K562 (cell line): Measurements from ENCODE around the gene F2RL1. TPM values are rescaled to one million over a fixed set of nuclear protein-coding genes. Genes with fewer than 3 reads are reported as not detected.

ENCODE experiments used
- ATAC-seq: fragments of 200-7000 bp; cut with Tn5 transposase; 3 replicates; pipeline ENCODE4 v1.9.1; 2020; ENCODE audit warnings: moderate library complexity
- BruUV-seq: library from RNA; stranded (reverse); fragments of 400-500 nt; replicated peaks from 2 replicates; lab custom pipeline; 2021; lab: Mats Ljungman, UMichigan
- CTCF ChIA-PET: fragments of 300-600 bp; formaldehyde crosslinking; extraction: SDS; loops from one replicate; lab custom pipeline; 2021; ENCODE audit warnings: low intra/inter-chr PET ratio; lab: Yijun Ruan, JAX
- POLR2A ChIA-PET: fragments of 300-600, 350-650 bp; sonication (Branson Sonifier 250); formaldehyde crosslinking; extraction: SDS; loops from one replicate; lab custom pipeline; 2021; ENCODE audit warnings: antibody characterized with exemption, inconsistent platforms; lab: Yijun Ruan, JAX
- DNase-seq, 4 experiments: peaks; one replicate each; pipeline versions ENCODE4 v3.0.0 to v3.0.0-alpha.2; 2011 to 2018; ENCODE audit warnings: low spot score in 3 of 4, mixed read lengths in 3 of 4; ENCODE audit errors: extremely low read depth in 1 of 4
- FAIRE-seq: peaks from 2 replicates; lab custom pipeline; 2011; peaks lifted over from hg19 to GRCh38; lab: Jason Lieb, UNC
- H2AFZ ChIP-seq: 2 replicates; pipeline ENCODE4 v1.6.0; 2011; ENCODE audit warnings: low read depth, low read length, control low read depth, inconsistent platforms
- H3K27ac ChIP-seq: fragments of 200-600 bp; 3 replicates; pipeline ENCODE4 v1.8.0; 2011; ENCODE audit warnings: low read depth, mild to moderate bottlenecking, control low read depth, inconsistent platforms, low read length, moderate library complexity, mixed read lengths; ENCODE audit errors: extremely low read depth
- H3K27me3 ChIP-seq, 2 experiments: fragments of 300-600 bp in 1 of 2; 2 replicates in 1 of 2; 3 replicates in 1 of 2; pipeline versions ENCODE4 v1.6.0 to v1.8.0; 2011; ENCODE audit warnings: inconsistent platforms in 2 of 2, low read length in 2 of 2, mild to moderate bottlenecking in 1 of 2, mixed read lengths in 1 of 2, moderate library complexity in 1 of 2; ENCODE audit not compliant: control insufficient read depth in 2 of 2, insufficient read depth in 2 of 2
- H3K36me3 ChIP-seq: fragments of 300-600 bp; 3 replicates; pipeline ENCODE4 v1.8.0; 2011; ENCODE audit warnings: mild to moderate bottlenecking, low read length, inconsistent platforms; ENCODE audit not compliant: control insufficient read depth, insufficient read depth
- H3K4me1 ChIP-seq, 2 experiments: fragments of 200-600 bp in 1 of 2; replicated peaks in 1 of 2; 2 replicates in 1 of 2; 3 replicates in 1 of 2; pipeline versions ENCODE4 v1.5.1 to v1.8.0; 2011; ENCODE audit warnings: inconsistent platforms in 2 of 2, low read length in 2 of 2, mild to moderate bottlenecking in 1 of 2, mixed read lengths in 1 of 2, moderate library complexity in 1 of 2; ENCODE audit not compliant: control insufficient read depth in 2 of 2, insufficient read depth in 2 of 2
- H3K4me2 ChIP-seq: 2 replicates; pipeline ENCODE4 v1.6.1; 2011; ENCODE audit warnings: low read length, control low read depth, inconsistent platforms, mixed read lengths; ENCODE audit not compliant: insufficient read depth
- H3K4me3 ChIP-seq: fragments of 200-600 bp; sonication (generic), shearing (Covaris generic); 2 replicates; pipeline ENCODE4 v1.5.1; 2016; ENCODE audit warnings: control low read depth, inconsistent platforms
- H3K79me2 ChIP-seq: fragments of 200-600 bp; 3 replicates; pipeline ENCODE4 v1.8.0; 2011; ENCODE audit warnings: low read length, inconsistent platforms; ENCODE audit not compliant: control insufficient read depth, insufficient read depth
- H3K9ac ChIP-seq, 2 experiments: 2 replicates each; pipeline versions ENCODE4 v1.6.0 to v1.6.1; 2011; ENCODE audit warnings: low read depth in 2 of 2, low read length in 2 of 2, control low read depth in 1 of 2, inconsistent platforms in 1 of 2, mild to moderate bottlenecking in 1 of 2, mixed read lengths in 1 of 2; ENCODE audit not compliant: insufficient read depth in 1 of 2
- H3K9me1 ChIP-seq: one replicate; pipeline ENCODE4 v1.6.0; 2011; ENCODE audit warnings: inconsistent platforms, mild to moderate bottlenecking, low read length, moderate library complexity; ENCODE audit not compliant: control insufficient read depth, insufficient read depth
- H3K9me3 ChIP-seq: replicated peaks from 2 replicates; pipeline ENCODE4 v1.5.1; 2011; ENCODE audit warnings: low read depth, low read length, inconsistent platforms; ENCODE audit not compliant: control insufficient read depth, insufficient read depth
- H4K20me1 ChIP-seq: replicated peaks from 2 replicates; pipeline ENCODE4 v1.6.1; 2011; ENCODE audit warnings: low read length, inconsistent platforms, mixed read lengths; ENCODE audit not compliant: control insufficient read depth, insufficient read depth
- BRD4 ChIP-seq: fragments of 200-600 bp; sonication (generic); IDR thresholded peaks from 2 replicates; pipeline ENCODE4 v1.6.1; 2017; ENCODE audit warnings: inconsistent platforms
- DPF2 ChIP-seq: fragments of 450-650 bp; IDR thresholded peaks from 2 replicates; pipeline ENCODE4 v1.6.1; 2016
- EHMT2 ChIP-seq: fragments of 450-650 bp; IDR thresholded peaks from 2 replicates; pipeline ENCODE4 v1.6.1; 2018; ENCODE audit warnings: antibody characterized with exemption
- HLTF ChIP-seq: fragments of 450-650 bp; IDR thresholded peaks from 2 replicates; pipeline ENCODE4 v1.6.1; 2016
- HMG20B ChIP-seq: fragments of 250-450 bp; sonication (Bioruptor Pico); IDR thresholded peaks from 2 replicates; pipeline ENCODE4 v1.5.0; 2021; ENCODE audit warnings: mild to moderate bottlenecking
- HNRNPUL1 ChIP-seq: fragments of 200-400 bp; formaldehyde crosslinking; IDR thresholded peaks from 2 replicates; pipeline ENCODE4 v1.6.1; 2017; ENCODE audit warnings: low read length
- MAFF ChIP-seq: IDR thresholded peaks from 2 replicates; pipeline ENCODE4 v1.6.1; 2012; ENCODE audit warnings: low read length, improper control_type of control experiment
- MYC ChIP-seq, 2 experiments: fragments of 250-450 bp in 1 of 2; sonication (Bioruptor Pico) in 1 of 2; IDR thresholded peaks; 2 replicates each; pipeline versions ENCODE4 v1.5.1 to v1.6.1; 2012 to 2021; ENCODE audit warnings: low read depth in 2 of 2, borderline replicate concordance in 1 of 2, improper control_type of control experiment in 1 of 2, low read length in 1 of 2, mild to moderate bottlenecking in 1 of 2, moderate library complexity in 1 of 2
- NFXL1 ChIP-seq: fragments of 450-650 bp; formaldehyde crosslinking; IDR thresholded peaks from 2 replicates; pipeline ENCODE4 v1.4.0; 2021; ENCODE audit warnings: mild to moderate bottlenecking
- PHB2 ChIP-seq: fragments of 450-650 bp; IDR thresholded peaks from 2 replicates; pipeline ENCODE4 v1.6.1; 2017; ENCODE audit warnings: low read depth
- SP2 ChIP-seq: IDR thresholded peaks from 2 replicates; pipeline ENCODE4 v1.6.1; 2011; ENCODE audit warnings: mild to moderate bottlenecking, low read depth, low read length, moderate library complexity; ENCODE audit not compliant: poor library complexity, severe bottlenecking; ENCODE audit errors: extremely low read depth
- TSC22D4 ChIP-seq: fragments of 450-650 bp; IDR thresholded peaks from 2 replicates; pipeline ENCODE4 v1.6.1; 2016; ENCODE audit warnings: missing genetic modification characterization, missing biosample characterization, control low read depth
- XRCC3 ChIP-seq: fragments of 450-650 bp; IDR thresholded peaks from 2 replicates; pipeline ENCODE4 v1.6.1; 2017; ENCODE audit warnings: mild to moderate bottlenecking, moderate library complexity
- ZC3H4 ChIP-seq: sonication (generic); formaldehyde crosslinking; IDR thresholded peaks from 2 replicates; pipeline ENCODE4 v1.9.0; 2021; ENCODE audit warnings: missing genetic modification reagents, borderline replicate concordance
- ZNF316 ChIP-seq: fragments of 450-650 bp; IDR thresholded peaks from 2 replicates; pipeline ENCODE4 v1.6.1; 2016
- ZNF384 ChIP-seq: IDR thresholded peaks from 2 replicates; pipeline ENCODE4 v1.6.1; 2012; ENCODE audit warnings: low read depth, low read length, improper control_type of control experiment
- ZNF780A ChIP-seq: fragments of 250-450 bp; sonication (Bioruptor Pico); IDR thresholded peaks from 2 replicates; pipeline ENCODE4 v1.5.0; 2021; ENCODE audit warnings: mild to moderate bottlenecking
- WGBS: fragments of 100-300 bp; shearing (Covaris generic); methylation state at CpG from one replicate; pipeline ENCODE4 v1.1.6; 2016; ENCODE audit warnings: low coverage, mixed read lengths; ENCODE audit not compliant: insufficient coverage; ENCODE audit errors: missing lambda C conversion rate; 5-methylcytosine and 5-hydroxymethylcytosine counted together
- in situ Hi-C: fragments of 300-500 bp; cut with MboI; formaldehyde crosslinking; loops from 4 replicates; pipeline ENCODE4 v1.15.0; 2018; ENCODE audit warnings: inconsistent platforms, mixed read lengths
- intact Hi-C: fragments of 100-400 bp; cut with micrococcal nuclease; formaldehyde crosslinking; loops from 2 replicates; pipeline ENCODE4 v1.14.2; 2022
- polyA plus RNA-seq, 8 experiments: library from polyadenylated mRNA; depleted of rRNA in 4 of 8; stranded (reverse) in 5 of 8; unstranded in 3 of 8; fragments of >200 nt; fragmentation: Nextera tagmentation in 2 of 8; fragmentation: Illumina TruSeq in 1 of 8; extraction: Ambion mirVana in 2 of 8; extraction: Trizol in 1 of 8; gene quantifications; 2 replicates each; pipeline versions ENCODE4 v1.2.1 to v1.2.3, GENCODE V29; 2011 to 2014; ENCODE audit warnings: inconsistent platforms in 1 of 8, missing spikeins in 1 of 8
- total RNA-seq, 7 experiments: library from RNA; depleted of rRNA in 6 of 7; stranded (reverse); fragments of >200 nt in 6 of 7; fragmentation: Illumina TruSeq in 2 of 7; extraction: Trizol in 2 of 7; gene quantifications; 2 replicates each; pipeline versions ENCODE4 v1.2.1 to v1.2.3, GENCODE V29; 2011 to 2021; ENCODE audit warnings: low replicate concordance in 1 of 7
- TF ChIP-seq, protein P1 (sequence below): fragments of 250-450 bp; sonication (Bioruptor Pico); IDR thresholded peaks from 2 replicates; pipeline ENCODE4 v1.9.0; 2021; ENCODE audit warnings: mild to moderate bottlenecking
- TF ChIP-seq, protein P2 (sequence below), 2 experiments: fragments of 450-650 bp in 1 of 2; sonication (generic) in 1 of 2; formaldehyde crosslinking in 1 of 2; IDR thresholded peaks in 1 of 2; conservative IDR thresholded peaks in 1 of 2; 2 replicates each; pipeline versions ENCODE4 v1.6.1 to v1.8.1; 2016 to 2023; ENCODE audit warnings: mild to moderate bottlenecking in 2 of 2, moderate library complexity in 2 of 2, inconsistent platforms in 1 of 2, missing genetic modification reagents in 1 of 2
- TF ChIP-seq, protein P3 (sequence below): IDR thresholded peaks from 2 replicates; pipeline ENCODE4 v1.6.1; 2011; ENCODE audit not compliant: insufficient read length; ENCODE audit errors: extremely low read depth

Gene F2RL1
- total and polyA plus RNA-seq, 9 of the 15 experiments (the other 6 are each of a cell fraction or from before 2014, with no cell fraction given): 0.03 to 0.50 (median 0.27) TPM; not detected in 6

DNA sequence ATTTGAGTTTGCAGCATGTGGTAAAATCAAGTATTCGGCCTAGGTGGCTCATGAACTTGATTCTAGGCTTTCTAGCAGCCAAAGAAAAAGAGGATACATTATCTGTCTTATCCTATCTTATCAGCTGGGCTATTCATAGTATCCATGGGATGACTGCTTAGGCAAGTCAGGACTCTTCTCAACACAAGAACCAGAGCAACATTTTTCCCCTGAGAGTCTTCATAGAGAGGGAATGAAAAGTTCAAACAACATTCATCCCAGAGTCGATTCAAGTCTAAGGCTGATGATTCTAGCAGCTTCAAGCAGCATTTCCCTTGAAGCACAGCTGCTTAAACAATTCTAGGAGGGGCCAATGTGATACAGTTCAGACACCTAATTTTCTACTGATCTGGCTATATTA is 33.9 kb downstream of the F2RL1 start:
- no peaks in the 10 kb centered on the region for H3K27me3 ChIP-seq
- no peak overlapping the region for H3K27ac ChIP-seq
- H3K9ac ChIP-seq: no peak overlapping the region
- H4K20me1 ChIP-seq: no peaks in the 10 kb centered on the region
- no peak for TF ChIP-seq HLTF
- TF ChIP-seq MYC (IDR thresholded peaks at IDR 0.05; ENCODE audit: low read depth, low read length): no peak
- TF ChIP-seq MYC (CRISPR knock-in tag; IDR thresholded peaks at IDR 0.05; ENCODE audit: borderline replicate concordance, low read depth): no peak
- TF ChIP-seq NFXL1 (CRISPR knock-in tag): no peak
- no peak for TF ChIP-seq ZNF780A
- TF ChIP-seq PHB2: no peak
- TF ChIP-seq DPF2: no peak
- TF ChIP-seq XRCC3: no peak
- no peak for TF ChIP-seq ZC3H4
- TF ChIP-seq ZNF384: no peak
- TF ChIP-seq TSC22D4: no peak
- TF ChIP-seq SP2: no peak
- no peak for TF ChIP-seq EHMT2
- TF ChIP-seq HMG20B (CRISPR knock-in tag): no peak
- TF ChIP-seq, protein P1, sequence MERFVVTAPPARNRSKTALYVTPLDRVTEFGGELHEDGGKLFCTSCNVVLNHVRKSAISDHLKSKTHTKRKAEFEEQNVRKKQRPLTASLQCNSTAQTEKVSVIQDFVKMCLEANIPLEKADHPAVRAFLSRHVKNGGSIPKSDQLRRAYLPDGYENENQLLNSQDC: no peak
- TF ChIP-seq MAFF: no peak
- TF ChIP-seq HNRNPUL1: no peak
- no peak for TF ChIP-seq BRD4
- TF ChIP-seq ZNF316: no peak
- TF ChIP-seq, protein P2, sequence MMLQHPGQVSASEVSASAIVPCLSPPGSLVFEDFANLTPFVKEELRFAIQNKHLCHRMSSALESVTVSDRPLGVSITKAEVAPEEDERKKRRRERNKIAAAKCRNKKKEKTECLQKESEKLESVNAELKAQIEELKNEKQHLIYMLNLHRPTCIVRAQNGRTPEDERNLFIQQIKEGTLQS (IDR thresholded peaks at IDR 0.05): no peak
- TF ChIP-seq, protein P2 (CRISPR knock-in tag; conservative IDR thresholded peaks at IDR 0.05): no peak
- TF ChIP-seq, protein P3, sequence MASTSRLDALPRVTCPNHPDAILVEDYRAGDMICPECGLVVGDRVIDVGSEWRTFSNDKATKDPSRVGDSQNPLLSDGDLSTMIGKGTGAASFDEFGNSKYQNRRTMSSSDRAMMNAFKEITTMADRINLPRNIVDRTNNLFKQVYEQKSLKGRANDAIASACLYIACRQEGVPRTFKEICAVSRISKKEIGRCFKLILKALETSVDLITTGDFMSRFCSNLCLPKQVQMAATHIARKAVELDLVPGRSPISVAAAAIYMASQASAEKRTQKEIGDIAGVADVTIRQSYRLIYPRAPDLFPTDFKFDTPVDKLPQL: no peak
- H3K36me3 ChIP-seq: no peaks in the 10 kb centered on the region
- POLR2A ChIA-PET: no interaction called here
- no peak overlapping the region for H3K4me2 ChIP-seq
- no peaks in the 10 kb centered on the region for H3K79me2 ChIP-seq
- DNase-seq: no peak
- no peak for ATAC-seq
- H2AFZ ChIP-seq: no peak overlapping the region
- CTCF ChIA-PET: no interaction called here
- H3K4me3 ChIP-seq: no peak overlapping the region
- in situ Hi-C loops (no loop called here), intact Hi-C loops (no loop called here)
- no peak for FAIRE-seq
- BruUV-seq: no TSS peak
- peaks cover 30 to 33% of the 10 kb centered on the region in 2 experiments for H3K4me1 ChIP-seq
- H3K9me3 ChIP-seq: no peaks in the 10 kb centered on the region; the same call in 1 of the 2 replicates
- 75% methylated on average over 2 of the region's 2 CpGs for WGBS
- no peaks in the 10 kb centered on the region for H3K9me1 ChIP-seq
